ENCODE data around the gene ATF4.

DNA sequence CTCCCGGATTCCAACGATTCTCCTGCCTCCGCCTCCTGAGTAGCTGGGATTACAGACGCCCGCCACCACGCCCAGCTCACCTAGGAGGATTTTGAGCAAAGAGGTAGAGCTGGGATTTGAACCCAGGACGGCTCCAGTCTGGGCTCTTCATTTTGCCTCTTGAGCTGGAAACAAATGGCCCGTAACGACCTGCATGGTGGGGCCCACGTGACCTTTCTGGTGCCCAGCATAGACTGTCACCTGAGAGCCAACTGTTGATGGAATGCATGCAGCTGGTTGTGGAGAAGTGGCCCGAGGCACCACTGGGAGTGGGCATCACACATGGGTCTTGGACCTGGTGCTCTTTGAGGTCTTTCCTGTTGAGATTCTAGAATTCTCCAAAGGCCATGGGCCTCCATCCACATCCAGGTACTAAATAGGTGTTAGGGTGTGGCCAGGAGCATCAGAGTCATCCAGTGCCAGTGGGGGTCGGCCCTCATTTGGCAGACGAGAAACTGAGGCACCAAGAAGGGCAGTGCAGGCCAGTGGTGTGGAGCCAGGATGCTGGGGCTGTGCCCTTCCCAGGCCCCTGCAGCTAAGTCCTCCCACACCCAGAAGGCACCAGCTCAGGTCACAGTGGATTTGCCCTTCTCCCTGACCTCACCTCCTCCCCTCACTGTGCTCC, 3.9 kb downstream of the ATF4 start:
- TF ChIP-seq, protein P1, sequence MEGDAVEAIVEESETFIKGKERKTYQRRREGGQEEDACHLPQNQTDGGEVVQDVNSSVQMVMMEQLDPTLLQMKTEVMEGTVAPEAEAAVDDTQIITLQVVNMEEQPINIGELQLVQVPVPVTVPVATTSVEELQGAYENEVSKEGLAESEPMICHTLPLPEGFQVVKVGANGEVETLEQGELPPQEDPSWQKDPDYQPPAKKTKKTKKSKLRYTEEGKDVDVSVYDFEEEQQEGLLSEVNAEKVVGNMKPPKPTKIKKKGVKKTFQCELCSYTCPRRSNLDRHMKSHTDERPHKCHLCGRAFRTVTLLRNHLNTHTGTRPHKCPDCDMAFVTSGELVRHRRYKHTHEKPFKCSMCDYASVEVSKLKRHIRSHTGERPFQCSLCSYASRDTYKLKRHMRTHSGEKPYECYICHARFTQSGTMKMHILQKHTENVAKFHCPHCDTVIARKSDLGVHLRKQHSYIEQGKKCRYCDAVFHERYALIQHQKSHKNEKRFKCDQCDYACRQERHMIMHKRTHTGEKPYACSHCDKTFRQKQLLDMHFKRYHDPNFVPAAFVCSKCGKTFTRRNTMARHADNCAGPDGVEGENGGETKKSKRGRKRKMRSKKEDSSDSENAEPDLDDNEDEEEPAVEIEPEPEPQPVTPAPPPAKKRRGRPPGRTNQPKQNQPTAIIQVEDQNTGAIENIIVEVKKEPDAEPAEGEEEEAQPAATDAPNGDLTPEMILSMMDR (IDR thresholded peaks at IDR 0.05), result no peak
- no peak for TF ChIP-seq POLR2A (IDR thresholded peaks at IDR 0.05)
